HepG2 (cell line): ENCODE results near the gene ZGRF1.

Experiments
- IRX3 ChIP-seq: sonication (generic); formaldehyde crosslinking; IDR thresholded peaks from 2 replicates; pipeline ENCODE4 v1.8.1; 2023; ENCODE audit warnings: mild to moderate bottlenecking, low read depth, missing genetic modification reagents, borderline replicate concordance
- SNRNP70 ChIP-seq: fragments of 200-400 bp; formaldehyde crosslinking; IDR thresholded peaks from 2 replicates; pipeline ENCODE4 v1.6.1; 2017; ENCODE audit warnings: mild to moderate bottlenecking, low read depth, low read length, moderate library complexity
- ZNF777 ChIP-seq: sonication (generic); formaldehyde crosslinking; IDR thresholded peaks from 2 replicates; pipeline ENCODE4 v1.4.0; 2020; ENCODE audit warnings: missing genetic modification reagents

GRCh38 chr4:112545346-112545745 lies 91.4 kb downstream of the ZGRF1 start:
- TF ChIP-seq SNRNP70, result no peak
- no peak for TF ChIP-seq IRX3 (CRISPR knock-in tag)
- TF ChIP-seq ZNF777 (CRISPR knock-in tag), result no peak
